HCT116 (cell line): Measurements from ENCODE around the gene UBE2E2. TPM values are rescaled to one million over a fixed set of nuclear protein-coding genes. Genes with fewer than 3 reads are reported as not detected.

Source experiments
- ATAC-seq: fragments of 200-7000 bp; cut with Tn5 transposase; 2 replicates; pipeline ENCODE4 v1.9.1; 2020; ENCODE audit warnings: mild to moderate bottlenecking, moderate library complexity
- BruUV-seq: library from RNA; stranded (reverse); fragments of 400-500 nt; replicated peaks from 2 replicates; lab custom pipeline; 2021; lab: Mats Ljungman, UMichigan
- CTCF ChIA-PET: fragments of 300-600 bp; sonication (Branson Sonifier 250); formaldehyde crosslinking; loops from one replicate; lab custom pipeline; 2021; ENCODE audit warnings: antibody characterized with exemption; lab: Charles Lee
- POLR2A ChIA-PET: fragments of 300-600, 350-600 bp; sonication (Branson Sonifier 250); formaldehyde crosslinking; loops from one replicate; lab custom pipeline; 2021; ENCODE audit warnings: antibody characterized with exemption; lab: Charles Lee
- RAD21 ChIA-PET, 2 experiments: fragments of 300-600 bp; sonication (Branson Sonifier 250); formaldehyde crosslinking; loops; one replicate each; lab custom pipeline; 2023; ENCODE audit warnings: low total read pairs in 2 of 2; ENCODE audit not compliant: uncharacterized antibody in 2 of 2, unreplicated experiment in 2 of 2, low non-redundant PET in 1 of 2; lab: Charles Lee
- DNase-seq: peaks from one replicate; pipeline ENCODE4 v3.0.0-alpha.2; 2010; ENCODE audit warnings: low read depth, low spot score
- H2AFZ ChIP-seq: fragments of 200-600 bp; shearing (Covaris generic), sonication (generic); 2 replicates; pipeline ENCODE4 v1.6.1; 2017; ENCODE audit warnings: low read depth, mixed run types, mixed read lengths, antibody characterized with exemption, low read length; ENCODE audit not compliant: poor library complexity, severe bottlenecking
- H3K27ac ChIP-seq: 2 replicates; pipeline ENCODE4 v1.5.1; 2012; ENCODE audit warnings: low read depth, low read length
- H3K27me3 ChIP-seq: fragments of 200-600 bp; sonication (generic); 2 replicates; pipeline ENCODE4 v1.6.1; 2016; ENCODE audit warnings: mixed run types, low read length, mixed read lengths; ENCODE audit not compliant: insufficient read depth
- H3K36me3 ChIP-seq, 2 experiments: fragments of 200-500 bp in 1 of 2; fragments of 200-600 bp in 1 of 2; sonication (Bioruptor generic) in 1 of 2; sonication (generic) in 1 of 2; 2 replicates each; pipeline versions ENCODE4 v1.5.1 to v1.6.1; 2014 to 2016; ENCODE audit warnings: low read length in 2 of 2, inconsistent platforms in 1 of 2, mixed read lengths in 1 of 2, mixed run types in 1 of 2; ENCODE audit not compliant: insufficient read depth in 2 of 2, control insufficient read depth in 1 of 2
- H3K4me1 ChIP-seq, 2 experiments: fragments of 200-600 bp in 1 of 2; sonication (generic) in 1 of 2; 2 replicates each; pipeline versions ENCODE4 v1.5.1 to v1.6.1; 2012 to 2017; ENCODE audit warnings: low read length in 2 of 2, inconsistent platforms in 1 of 2, mild to moderate bottlenecking in 1 of 2, mixed read lengths in 1 of 2, mixed run types in 1 of 2, moderate library complexity in 1 of 2; ENCODE audit not compliant: insufficient read depth in 2 of 2, control insufficient read depth in 1 of 2
- H3K4me2 ChIP-seq: fragments of 200-600 bp; sonication (generic); 2 replicates; pipeline ENCODE4 v1.6.1; 2017; ENCODE audit warnings: mixed run types, low read length, mixed read lengths
- H3K4me3 ChIP-seq, 2 experiments: fragments of 200-600 bp in 1 of 2; sonication (generic) in 1 of 2; replicated peaks in 1 of 2; 2 replicates each; pipeline ENCODE4 v1.5.1; 2011 to 2016; ENCODE audit warnings: low read length in 2 of 2, control low read depth in 1 of 2, low read depth in 1 of 2, mild to moderate bottlenecking in 1 of 2, mixed read lengths in 1 of 2, mixed run types in 1 of 2
- H3K79me2 ChIP-seq: fragments of 200-600 bp; sonication (generic); 2 replicates; pipeline ENCODE4 v1.6.1; 2017; ENCODE audit warnings: mild to moderate bottlenecking, mixed run types, low read length, moderate library complexity, mixed read lengths; ENCODE audit not compliant: insufficient read depth
- H3K9ac ChIP-seq: fragments of 200-600 bp; sonication (generic); 2 replicates; pipeline ENCODE4 v1.6.1; 2016; ENCODE audit warnings: low read length, mixed read lengths
- H3K9me2 ChIP-seq: fragments of 200-600 bp; sonication (generic), shearing (Covaris generic); 2 replicates; pipeline ENCODE4 v1.6.1; 2017; ENCODE audit warnings: mixed run types, mild to moderate bottlenecking, moderate library complexity; ENCODE audit not compliant: insufficient read depth
- H3K9me3 ChIP-seq, 2 experiments: fragments of 200-500 bp in 1 of 2; fragments of 200-600 bp in 1 of 2; sonication (Bioruptor generic) in 1 of 2; sonication (generic) in 1 of 2; 2 replicates each; pipeline ENCODE4 v1.6.1; 2014 to 2017; ENCODE audit warnings: low read length in 2 of 2, mixed read lengths in 2 of 2, inconsistent platforms in 1 of 2, low read depth in 1 of 2, mild to moderate bottlenecking in 1 of 2, mixed run types in 1 of 2, moderate library complexity in 1 of 2; ENCODE audit not compliant: control insufficient read depth in 1 of 2, insufficient read depth in 1 of 2
- H4K20me1 ChIP-seq: fragments of 200-600 bp; sonication (generic), shearing (Covaris generic); 2 replicates; pipeline ENCODE4 v1.6.1; 2017; ENCODE audit warnings: mixed run types, mild to moderate bottlenecking, moderate library complexity; ENCODE audit not compliant: insufficient read depth
- CBX3 ChIP-seq: IDR thresholded peaks from 2 replicates; pipeline ENCODE4 v1.6.1; 2012; ENCODE audit warnings: low read depth
- EGR1 ChIP-seq: IDR thresholded peaks from 2 replicates; pipeline ENCODE4 v1.6.1; 2012; ENCODE audit warnings: low read depth
- ELF1 ChIP-seq: IDR thresholded peaks from 2 replicates; pipeline ENCODE4 v1.6.1; 2012; ENCODE audit warnings: low read depth, borderline replicate concordance
- EZH2 ChIP-seq: fragments of 200-600 bp; sonication (generic); IDR thresholded peaks from 2 replicates; pipeline ENCODE4 v1.6.1; 2017; ENCODE audit warnings: antibody characterized with exemption, mixed run types
- EZH2phosphoT487 ChIP-seq: fragments of 200-600 bp; IDR thresholded peaks from 2 replicates; pipeline ENCODE4 v1.6.1; 2018; ENCODE audit warnings: antibody characterized with exemption, borderline replicate concordance
- JUND ChIP-seq: IDR thresholded peaks from 2 replicates; pipeline ENCODE4 v1.6.1; 2012
- POLR2AphosphoS5 ChIP-seq: IDR thresholded peaks from 2 replicates; pipeline ENCODE4 v1.6.1; 2011; ENCODE audit warnings: mild to moderate bottlenecking, low read depth, low read length, moderate library complexity
- RAD21 ChIP-seq: IDR thresholded peaks from 2 replicates; pipeline ENCODE4 v1.6.1; 2012; ENCODE audit warnings: low read depth, mild to moderate bottlenecking
- REST ChIP-seq: IDR thresholded peaks from 2 replicates; pipeline ENCODE4 v1.6.1; 2012; ENCODE audit warnings: low read depth
- SIN3A ChIP-seq: IDR thresholded peaks from 2 replicates; pipeline ENCODE4 v1.6.1; 2012; ENCODE audit warnings: low read depth
- SP1 ChIP-seq: IDR thresholded peaks from 2 replicates; pipeline ENCODE4 v1.6.1; 2012; ENCODE audit warnings: low read depth
- SRF ChIP-seq: IDR thresholded peaks from 2 replicates; pipeline ENCODE4 v1.6.1; 2012; ENCODE audit warnings: low read depth
- ZFX ChIP-seq: fragments of 450-650 bp; IDR thresholded peaks from 2 replicates; pipeline ENCODE4 v1.6.1; 2017
- ZNF274 ChIP-seq: fragments of 200-500 bp; sonication (Bioruptor generic); IDR thresholded peaks from 2 replicates; pipeline ENCODE4 v1.6.1; 2014; ENCODE audit warnings: mild to moderate bottlenecking, low read depth, low read length, inconsistent platforms
- intact Hi-C: fragments of 100-400 bp; cut with micrococcal nuclease; formaldehyde crosslinking; loops from 2 replicates; pipeline ENCODE4 v1.10.0; 2022
- total RNA-seq: library from RNA; stranded (reverse); gene quantifications from one replicate; pipeline ENCODE4 v1.2.1, GENCODE V29; 2021; ENCODE audit not compliant: unreplicated experiment
- TF ChIP-seq, protein P1 (sequence below): IDR thresholded peaks from 2 replicates; pipeline ENCODE4 v1.6.1; 2012
- TF ChIP-seq, protein P2 (sequence below), 3 experiments: fragments of 200-600 bp in 1 of 3; sonication (generic) in 1 of 3; IDR thresholded peaks in 2 of 3; conservative IDR thresholded peaks in 1 of 3; 2 replicates each; pipeline ENCODE4 v1.5.1; 2012 to 2017; ENCODE audit warnings: low read depth in 2 of 3, low read length in 2 of 3, antibody characterized with exemption in 1 of 3, borderline replicate concordance in 1 of 3, control low read depth in 1 of 3, mild to moderate bottlenecking in 1 of 3, mixed read lengths in 1 of 3, mixed run types in 1 of 3, moderate library complexity in 1 of 3; ENCODE audit not compliant: insufficient read depth in 1 of 3

UBE2E2 gene
- total RNA-seq, 1 experiment from 2014 or later: 21.4 TPM

GRCh38 chr3:23485922-23486321, 282.8 kb downstream of the UBE2E2 start:
- Histone ChIP-seq H2AFZ (no peak overlapping the region), H3K9me2 (no peaks in the 10 kb centered on the region), H3K27ac (no peak overlapping the region), H4K20me1 (no peaks in the 10 kb centered on the region), H3K36me3 (no peaks in the 10 kb centered on the region), H3K4me3 (no peak overlapping the region), H3K9ac (no peak overlapping the region), H3K79me2 (no peaks in the 10 kb centered on the region), H3K4me1 (peaks cover 0 to 8% of the 10 kb centered on the region in 2 experiments; a peak in 2 of 4 replicates), H3K4me2 (no peak overlapping the region), H3K27me3 (no peaks in the 10 kb centered on the region), H3K9me3 (no peaks in the 10 kb centered on the region)
- intact Hi-C loops: no loop called here
- ChIA-PET RAD21 (no interaction called here), CTCF (no interaction called here), POLR2A (no interaction called here)
- no TSS peak for BruUV-seq
- no peak for DNase-seq
- TF ChIP-seq, protein P1, sequence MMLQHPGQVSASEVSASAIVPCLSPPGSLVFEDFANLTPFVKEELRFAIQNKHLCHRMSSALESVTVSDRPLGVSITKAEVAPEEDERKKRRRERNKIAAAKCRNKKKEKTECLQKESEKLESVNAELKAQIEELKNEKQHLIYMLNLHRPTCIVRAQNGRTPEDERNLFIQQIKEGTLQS: no peak
- TF ChIP-seq SRF (no peak), RAD21 (no peak), JUND (no peak), REST (no peak), CBX3 (no peak), ZFX (no peak), SP1 (no peak), POLR2AphosphoS5 (no peak), EZH2 (no peak), ZNF274 (no peak), SIN3A (no peak), EGR1 (no peak), ELF1 (no peak), EZH2phosphoT487 (no peak)
- TF ChIP-seq, protein P2, sequence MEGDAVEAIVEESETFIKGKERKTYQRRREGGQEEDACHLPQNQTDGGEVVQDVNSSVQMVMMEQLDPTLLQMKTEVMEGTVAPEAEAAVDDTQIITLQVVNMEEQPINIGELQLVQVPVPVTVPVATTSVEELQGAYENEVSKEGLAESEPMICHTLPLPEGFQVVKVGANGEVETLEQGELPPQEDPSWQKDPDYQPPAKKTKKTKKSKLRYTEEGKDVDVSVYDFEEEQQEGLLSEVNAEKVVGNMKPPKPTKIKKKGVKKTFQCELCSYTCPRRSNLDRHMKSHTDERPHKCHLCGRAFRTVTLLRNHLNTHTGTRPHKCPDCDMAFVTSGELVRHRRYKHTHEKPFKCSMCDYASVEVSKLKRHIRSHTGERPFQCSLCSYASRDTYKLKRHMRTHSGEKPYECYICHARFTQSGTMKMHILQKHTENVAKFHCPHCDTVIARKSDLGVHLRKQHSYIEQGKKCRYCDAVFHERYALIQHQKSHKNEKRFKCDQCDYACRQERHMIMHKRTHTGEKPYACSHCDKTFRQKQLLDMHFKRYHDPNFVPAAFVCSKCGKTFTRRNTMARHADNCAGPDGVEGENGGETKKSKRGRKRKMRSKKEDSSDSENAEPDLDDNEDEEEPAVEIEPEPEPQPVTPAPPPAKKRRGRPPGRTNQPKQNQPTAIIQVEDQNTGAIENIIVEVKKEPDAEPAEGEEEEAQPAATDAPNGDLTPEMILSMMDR (IDR thresholded peaks at IDR 0.05 in 2 of 3, conservative IDR thresholded peaks at IDR 0.05 in 1 of 3; ENCODE audit: borderline replicate concordance in 1 of 3, insufficient read depth in 1 of 3, low read depth in 2 of 3, low read length in 2 of 3): no peak
- ATAC-seq: no peak
